ENCODE measurements around the gene CENPVL2. TPM values are rescaled to one million over a fixed set of nuclear protein-coding genes. Genes with fewer than 3 reads are reported as not detected.
"Not testable (repeated sequence)": the region's sequence is repeated elsewhere in the genome, so short reads cannot be mapped to it uniquely, and the experiment has no call there.

Gene CENPVL2
- not detected for total RNA-seq
- long read RNA-seq = 0 reads

- ATAC-seq; intact Hi-C loops (cut with DNase I); H3K27me3 ChIP-seq: not testable (repeated sequence)
These were observed at the start of gene CENPVL2 for GRCh38 chrX:51682720-51683062. Gene CENPVL2, minus strand, starts transcription at chrX:51682831. Its CDS starts 0 bp downstream, at chrX:51682831.

GRCh38 chrX:51728202-51728601, 45.6 kb upstream of the CENPVL2 start:
- intact Hi-C loops (cut with DNase I) = no loop called here
- no peak for DNase-seq
- Histone ChIP-seq H3K27me3 (no peaks in the 10 kb centered on the region), H3K9me3 (no peaks in the 10 kb centered on the region), H3K36me3 (no peaks in the 10 kb centered on the region), H3K4me3 (no peak overlapping the region), H3K4me1 (no peaks in the 10 kb centered on the region), H3K27ac (no peak overlapping the region)
- no peak for TF ChIP-seq CTCF (IDR thresholded peaks at IDR 0.05)
- ATAC-seq = no peak

More at GRCh38 chrX:51682720-51683062, at the start of gene CENPVL2:
- not testable (repeated sequence) for H3K4me1 ChIP-seq, H3K4me3 ChIP-seq, H3K9me3 ChIP-seq, DNase-seq, H3K36me3 ChIP-seq, H3K27ac ChIP-seq

GRCh38 chrX:51712943-51713647, 30.5 kb upstream of the CENPVL2 start:
- intact Hi-C loops (cut with DNase I); H3K27me3 ChIP-seq; H3K4me1 ChIP-seq; H3K36me3 ChIP-seq; H3K27ac ChIP-seq; ATAC-seq; DNase-seq; H3K4me3 ChIP-seq; H3K9me3 ChIP-seq: not testable (repeated sequence)

DNA sequence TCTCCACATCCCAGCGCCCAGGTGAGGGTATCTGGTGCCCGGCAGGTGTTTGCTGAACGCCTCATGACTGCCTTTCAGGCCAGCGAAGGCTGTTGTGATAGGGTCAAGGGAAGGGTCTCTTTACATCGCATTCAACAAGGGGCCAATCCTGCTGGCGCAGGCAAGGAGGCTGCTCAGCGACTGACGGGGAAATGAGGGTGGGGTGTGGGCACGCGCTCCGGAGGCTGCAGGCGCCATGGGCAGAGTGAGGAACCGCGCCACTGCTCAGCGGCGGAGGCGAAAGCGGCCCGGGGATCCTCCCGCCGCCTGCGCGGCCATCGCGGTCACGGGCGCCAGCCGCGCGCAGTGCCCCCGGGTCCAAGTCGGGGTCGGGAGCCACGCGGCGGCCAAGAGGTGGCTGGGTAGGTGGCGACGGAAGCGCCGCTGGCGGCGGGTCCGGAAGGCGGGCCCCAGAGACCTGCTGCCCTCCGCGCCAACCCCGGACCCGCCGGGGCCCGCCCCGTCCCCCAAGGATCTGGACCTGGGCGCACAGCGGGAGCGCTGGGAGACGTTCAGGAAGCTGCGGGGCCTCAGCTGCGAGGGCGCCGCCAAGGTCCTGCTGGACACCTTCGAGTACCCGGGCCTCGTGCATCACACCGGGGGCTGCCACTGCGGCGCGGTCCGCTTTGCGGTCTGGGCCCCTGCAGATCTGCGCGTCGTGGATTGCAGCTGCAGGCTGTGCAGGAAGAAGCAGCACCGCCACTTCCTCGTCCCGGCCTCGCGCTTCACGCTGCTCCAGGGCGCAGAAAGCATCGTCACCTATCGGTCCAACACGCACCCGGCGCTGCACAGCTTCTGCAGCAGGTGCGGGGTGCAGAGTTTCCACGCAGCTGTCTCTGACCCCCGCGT, 27.9 kb upstream of the CENPVL2 start, which contains the start of gene CENPVL1:
CENPVL1 (plus strand) TSS at position 236 of the 888 bp plus-strand sequence; CDS start at position 236, 0 bp downstream.
- intact Hi-C loops (cut with DNase I); H3K27me3 ChIP-seq; H3K36me3 ChIP-seq; H3K4me3 ChIP-seq; H3K27ac ChIP-seq; H3K9me3 ChIP-seq; H3K4me1 ChIP-seq; DNase-seq; ATAC-seq: not testable (repeated sequence)

DNA sequence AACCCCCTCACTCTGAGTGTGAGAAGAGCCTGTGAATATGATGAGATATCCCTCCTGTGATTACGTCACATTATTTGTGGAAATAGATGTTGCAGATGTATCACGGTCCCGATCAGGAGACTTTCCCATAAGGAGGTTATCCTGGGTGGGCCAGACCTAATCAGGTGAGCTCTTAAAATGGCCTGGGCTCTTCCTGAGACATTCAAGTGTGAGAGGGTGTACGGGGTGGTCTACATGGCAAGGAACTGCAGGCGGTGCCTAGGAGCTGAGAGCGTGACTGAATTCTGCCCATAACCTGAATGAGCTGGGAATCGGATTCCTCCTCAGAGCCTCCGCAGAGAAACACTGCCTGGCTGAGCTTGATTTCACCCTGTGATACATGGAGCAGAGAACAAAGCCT, 14.8 kb upstream of the CENPVL2 start:
- H3K36me3 ChIP-seq = no peaks in the 10 kb centered on the region
- no peaks in the 10 kb centered on the region for H3K27me3 ChIP-seq
- no peak for DNase-seq

DNA sequence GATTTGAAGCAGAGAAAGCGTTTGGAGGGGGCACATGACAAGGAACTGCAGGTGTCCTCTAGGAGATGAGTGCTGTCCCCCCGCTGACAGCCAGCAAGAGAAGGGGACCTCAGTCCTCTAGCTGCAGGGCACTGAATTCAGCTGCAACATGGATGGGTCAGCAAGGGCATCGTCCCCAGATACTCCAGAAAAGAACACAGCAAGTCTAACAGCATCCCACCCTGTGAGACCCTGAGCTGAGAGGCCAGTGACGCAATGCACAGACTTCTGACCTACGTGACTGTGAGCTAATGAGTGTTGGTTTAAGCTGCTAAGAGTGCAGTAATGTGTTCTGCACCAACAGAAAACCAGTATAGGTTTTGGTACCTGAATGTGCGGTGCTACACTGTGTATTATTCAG, 11.6 kb upstream of the CENPVL2 start:
- Histone ChIP-seq H3K36me3 (no peaks in the 10 kb centered on the region), H3K4me3 (no peak overlapping the region), H3K9me3 (no peaks in the 10 kb centered on the region), H3K27me3 (no peaks in the 10 kb centered on the region), H3K27ac (no peak overlapping the region), H3K4me1 (no peaks in the 10 kb centered on the region)
- ATAC-seq (no peak), DNase-seq (no peak)
- intact Hi-C loops (cut with DNase I) = no loop called here
- no peak for TF ChIP-seq CTCF (IDR thresholded peaks at IDR 0.05)

More for the DNA sequence above, 14.8 kb upstream of the CENPVL2 start:
- H3K27ac ChIP-seq = no peak overlapping the region
- no peak overlapping the region for H3K4me3 ChIP-seq
- ATAC-seq = no peak
- H3K4me1 ChIP-seq = no peaks in the 10 kb centered on the region
- TF ChIP-seq CTCF (IDR thresholded peaks at IDR 0.05) = no peak
- no peaks in the 10 kb centered on the region for H3K9me3 ChIP-seq
- intact Hi-C loops (cut with DNase I) = no loop called here

GRCh38 chrX:51681808-51682719, 567 bp downstream of the CENPVL2 start:
- intact Hi-C loops (cut with DNase I); H3K9me3 ChIP-seq; H3K27me3 ChIP-seq; ATAC-seq; H3K4me1 ChIP-seq; H3K27ac ChIP-seq; H3K36me3 ChIP-seq; H3K4me3 ChIP-seq; DNase-seq: not testable (repeated sequence)

DNA sequence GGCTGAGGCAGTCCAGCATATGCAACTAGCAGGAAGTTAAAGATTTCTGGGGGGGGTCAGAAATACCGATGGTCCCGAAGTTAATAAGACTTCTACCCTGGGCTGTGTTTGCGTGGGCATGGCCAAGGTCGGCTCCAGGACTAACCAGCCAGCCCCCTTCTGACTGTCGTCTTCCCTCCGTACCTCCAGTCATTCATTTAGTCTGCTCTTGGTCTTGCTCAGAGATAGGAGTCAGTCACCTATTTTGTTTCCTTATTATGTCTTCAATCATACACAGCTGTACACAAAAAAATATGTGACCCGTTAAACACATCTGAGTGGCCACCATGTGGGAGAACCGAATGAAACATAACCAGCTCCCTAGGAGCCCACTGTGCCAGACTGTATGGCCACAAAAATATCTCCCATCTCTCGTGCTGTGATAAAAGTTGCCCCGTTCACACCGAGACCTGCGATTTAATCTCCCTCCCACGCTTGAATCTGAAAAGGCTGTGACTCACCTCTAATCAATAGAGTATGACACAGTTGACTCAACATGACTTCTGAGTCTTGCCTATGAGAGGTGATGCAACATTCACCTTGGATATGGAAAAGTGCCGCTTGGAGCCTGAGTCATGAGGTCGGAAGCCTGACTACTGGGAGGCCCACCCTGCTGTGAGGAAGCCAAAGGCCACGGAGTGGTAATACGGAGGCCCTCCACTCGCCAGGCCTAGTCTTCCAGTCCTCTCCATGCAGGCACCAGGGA, 2.8 kb downstream of the CENPVL2 start:
- ATAC-seq; H3K36me3 ChIP-seq; H3K27ac ChIP-seq; H3K4me3 ChIP-seq; H3K4me1 ChIP-seq; H3K27me3 ChIP-seq; H3K9me3 ChIP-seq; intact Hi-C loops (cut with DNase I); DNase-seq: not testable (repeated sequence)

All from upper lobe of right lung (tissue), 1 donor.